NCI-H128 (cell line): ENCODE results near the gene NEMF.
"Not testable (repeated sequence)": the region's sequence is repeated elsewhere in the genome, so short reads cannot be mapped to it uniquely, and the experiment has no call there.

Source experiments
- DNase-seq: peaks from one replicate; lab custom pipeline; 2025; ENCODE audit not compliant: unreplicated experiment; lab: John Stamatoyannopoulos, UW

The NEMF gene

DNA sequence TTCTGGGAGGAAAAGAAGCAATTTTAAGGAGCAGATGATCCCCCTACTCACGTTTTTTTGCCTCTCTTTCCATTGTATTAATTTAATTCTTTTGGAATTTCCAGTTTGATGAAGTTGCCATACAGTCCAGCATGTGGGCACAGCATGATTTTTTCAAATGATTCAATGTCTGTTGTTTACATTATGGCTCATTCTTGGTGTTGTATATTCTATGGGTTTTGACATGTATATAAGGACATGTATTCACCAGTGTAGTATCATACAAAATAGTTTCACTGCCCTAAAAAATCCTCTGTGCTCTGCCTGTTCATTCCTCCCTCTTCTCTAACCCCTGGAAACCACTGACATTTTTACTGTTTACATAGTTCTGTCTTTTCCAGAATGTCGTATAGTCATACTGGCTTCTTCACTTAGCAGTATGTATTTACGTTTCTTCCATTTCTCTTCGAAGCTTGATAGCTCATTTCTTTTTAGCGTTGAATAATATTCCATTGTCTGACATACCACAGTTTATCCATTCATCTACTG lies 98.0 kb downstream of the NEMF start:
- DNase-seq = no peak

- not testable (repeated sequence) for DNase-seq
These were observed 106.1 kb downstream of the NEMF start for GRCh38 chr14:49746476-49746875.

GRCh38 chr14:49745191-49745590 lies 107.4 kb downstream of the NEMF start:
- no peak for DNase-seq

- not testable (repeated sequence) for DNase-seq
These were observed 116.9 kb downstream of the NEMF start for GRCh38 chr14:49735669-49736068.

- no peak for DNase-seq
These were observed 118.8 kb downstream of the NEMF start for GRCh38 chr14:49733836-49734235.

- DNase-seq = no peak
These were observed 119.7 kb downstream of the NEMF start for GRCh38 chr14:49732896-49733295.
